Esophagus squamous epithelium (tissue), 4 donors: ENCODE data around the gene SRRM4.

Experiments
- CTCF ChIP-seq, 6 experiments: fragments of 450-650 bp in 4 of 6; fragments of 200-600 bp in 2 of 6; sonication (generic) in 2 of 6; IDR thresholded peaks; one replicate each; pipeline ENCODE4 v1.5.1; 2016 to 2019; ENCODE audit warnings: antibody characterized with exemption in 6 of 6, mild to moderate bottlenecking in 4 of 6, moderate library complexity in 4 of 6
- POLR2A ChIP-seq, 4 donors: fragments of 450-650 bp; IDR thresholded peaks; one replicate each; pipeline ENCODE4 v1.6.1; 2017; ENCODE audit warnings: antibody characterized with exemption in 4 of 4, mild to moderate bottlenecking in 4 of 4, moderate library complexity in 3 of 4

- TF ChIP-seq CTCF (IDR thresholded peaks at IDR 0.05) (no peak), POLR2A (IDR thresholded peaks at IDR 0.05) (no peak)
These were observed 44.4 kb downstream of the SRRM4 start for GRCh38 chr12:119025786-119026185.
